Inferior parietal cortex (tissue), 1 donor: Measurements from ENCODE around the gene LRGUK.

Experiments
- DNase-seq: peaks from one replicate; pipeline ENCODE4 v3.0.0-alpha.2; 2016; ENCODE audit errors: extremely low spot score

Gene LRGUK

GRCh38 chr7:134126146-134126545 is 994 bp upstream of the LRGUK start:
- DNase-seq: no peak

- DNase-seq: no peak
Measured at GRCh38 chr7:134126596-134126965, 559 bp upstream of the LRGUK start.

GRCh38 chr7:134128829-134129228 is 1.7 kb downstream of the LRGUK start:
- no peak for DNase-seq

- no peak for DNase-seq
Measured at GRCh38 chr7:134129856-134130523, 2.9 kb downstream of the LRGUK start.

GRCh38 chr7:134134004-134134403 is 6.9 kb downstream of the LRGUK start:
- DNase-seq: no peak

GRCh38 chr7:134140889-134141867 is 14.0 kb downstream of the LRGUK start:
- peak; percentile 86 for DNase-seq

- no peak for DNase-seq
Measured at GRCh38 chr7:134141868-134142264, 14.7 kb downstream of the LRGUK start.

- no peak for DNase-seq
Measured at GRCh38 chr7:134153493-134154136, 26.5 kb downstream of the LRGUK start.

- DNase-seq: no peak
Measured at GRCh38 chr7:134154581-134155130, 27.5 kb downstream of the LRGUK start.

GRCh38 chr7:134155206-134155605 is 28.1 kb downstream of the LRGUK start:
- no peak for DNase-seq

- DNase-seq: no peak
Measured at GRCh38 chr7:134155871-134156270, 28.7 kb downstream of the LRGUK start.

GRCh38 chr7:134165252-134165651 is 38.1 kb downstream of the LRGUK start:
- peak; percentile 42 for DNase-seq

GRCh38 chr7:134167250-134167649 is 40.1 kb downstream of the LRGUK start:
- no peak for DNase-seq

- DNase-seq: no peak
Measured at GRCh38 chr7:134167841-134168240, 40.7 kb downstream of the LRGUK start.

GRCh38 chr7:134174795-134175261 is 47.7 kb downstream of the LRGUK start:
- DNase-seq: peak; percentile 22

GRCh38 chr7:134175334-134176036 is 48.3 kb downstream of the LRGUK start:
- no peak for DNase-seq

- DNase-seq: no peak
Measured at GRCh38 chr7:134176037-134176350, 48.9 kb downstream of the LRGUK start.

- DNase-seq: no peak
Measured at GRCh38 chr7:134179036-134180011, 52.2 kb downstream of the LRGUK start.

GRCh38 chr7:134180376-134180775 is 53.2 kb downstream of the LRGUK start:
- DNase-seq: no peak

GRCh38 chr7:134182078-134182477 is 54.9 kb downstream of the LRGUK start:
- no peak for DNase-seq
